Activated T-helper 1 cell treated with anti-CD3 and anti-CD28 coated beads, Interleukin-2, amount 50 U/mL, for 16 hours (primary cell): ENCODE data around the gene ARMC2.
"Not testable (repeated sequence)": the region's sequence is repeated elsewhere in the genome, so short reads cannot be mapped to it uniquely, and the experiment has no call there.

Source experiments
- DNase-seq, 2 donors: peaks; one replicate each; pipeline ENCODE4 v3.0.0-alpha.2; 2020; ENCODE audit warnings: low read depth in 1 of 2, low spot score in 1 of 2

The ARMC2 gene

GRCh38 chr6:108868647-108869046 is 20.4 kb downstream of the ARMC2 start:
- DNase-seq = no peak

- no peak for DNase-seq
These were observed 21.7 kb downstream of the ARMC2 start for GRCh38 chr6:108869876-108870275.

- DNase-seq = no peak
These were observed 22.1 kb downstream of the ARMC2 start for GRCh38 chr6:108870357-108870756.

- DNase-seq = no peak
These were observed 23.9 kb downstream of the ARMC2 start for GRCh38 chr6:108872141-108872557.

GRCh38 chr6:108872575-108872974 is 24.4 kb downstream of the ARMC2 start:
- DNase-seq = no peak

GRCh38 chr6:108873251-108873650 is 25.0 kb downstream of the ARMC2 start:
- DNase-seq = no peak

- no peak for DNase-seq
These were observed 25.7 kb downstream of the ARMC2 start for GRCh38 chr6:108873971-108874370.

GRCh38 chr6:108874470-108875160 is 26.4 kb downstream of the ARMC2 start:
- peak in 1 of 2 donors; percentile 24 for DNase-seq

GRCh38 chr6:108875161-108875555 is 26.9 kb downstream of the ARMC2 start:
- DNase-seq = no peak

GRCh38 chr6:108877046-108877751 is 29.0 kb downstream of the ARMC2 start:
- DNase-seq = no peak

GRCh38 chr6:108878942-108879341 is 30.7 kb downstream of the ARMC2 start:
- DNase-seq = no peak

- DNase-seq = no peak
These were observed 35.0 kb downstream of the ARMC2 start for GRCh38 chr6:108883172-108883571.

GRCh38 chr6:108884211-108885059 is 36.2 kb downstream of the ARMC2 start:
- no peak for DNase-seq

- DNase-seq = no peak
These were observed 39.8 kb downstream of the ARMC2 start for GRCh38 chr6:108888052-108888451.

- no peak for DNase-seq
These were observed 40.5 kb downstream of the ARMC2 start for GRCh38 chr6:108888745-108889144.

GRCh38 chr6:108890898-108891297 is 42.7 kb downstream of the ARMC2 start:
- DNase-seq = not testable (repeated sequence)

GRCh38 chr6:108895571-108895970 is 47.3 kb downstream of the ARMC2 start:
- no peak for DNase-seq

GRCh38 chr6:108896111-108896661 is 48.0 kb downstream of the ARMC2 start:
- no peak for DNase-seq

- no peak for DNase-seq
These were observed 49.1 kb downstream of the ARMC2 start for GRCh38 chr6:108897371-108897770.

- no peak for DNase-seq
These were observed 54.2 kb downstream of the ARMC2 start for GRCh38 chr6:108902382-108902792.

- no peak for DNase-seq
These were observed 55.6 kb downstream of the ARMC2 start for GRCh38 chr6:108903796-108904195.
